GM19328 (cell line): ENCODE data around the gene TAAR2.
"Not testable (repeated sequence)": the region's sequence is repeated elsewhere in the genome, so short reads cannot be mapped to it uniquely, and the experiment has no call there.

ENCODE experiments used
- ATAC-seq: cut with Tn5 transposase; IDR thresholded peaks from one replicate; pipeline ENCODE4 v1.9.1; 2021; ENCODE audit warnings: mild to moderate bottlenecking, moderate library complexity; ENCODE audit not compliant: unreplicated experiment

TAAR2 gene

GRCh38 chr6:132624175-132624574, at the start of gene TAAR2:
TAAR2 (minus strand) TSS chr6:132624275; CDS start chr6:132624275, 0 bp downstream.
- no peak for ATAC-seq

DNA sequence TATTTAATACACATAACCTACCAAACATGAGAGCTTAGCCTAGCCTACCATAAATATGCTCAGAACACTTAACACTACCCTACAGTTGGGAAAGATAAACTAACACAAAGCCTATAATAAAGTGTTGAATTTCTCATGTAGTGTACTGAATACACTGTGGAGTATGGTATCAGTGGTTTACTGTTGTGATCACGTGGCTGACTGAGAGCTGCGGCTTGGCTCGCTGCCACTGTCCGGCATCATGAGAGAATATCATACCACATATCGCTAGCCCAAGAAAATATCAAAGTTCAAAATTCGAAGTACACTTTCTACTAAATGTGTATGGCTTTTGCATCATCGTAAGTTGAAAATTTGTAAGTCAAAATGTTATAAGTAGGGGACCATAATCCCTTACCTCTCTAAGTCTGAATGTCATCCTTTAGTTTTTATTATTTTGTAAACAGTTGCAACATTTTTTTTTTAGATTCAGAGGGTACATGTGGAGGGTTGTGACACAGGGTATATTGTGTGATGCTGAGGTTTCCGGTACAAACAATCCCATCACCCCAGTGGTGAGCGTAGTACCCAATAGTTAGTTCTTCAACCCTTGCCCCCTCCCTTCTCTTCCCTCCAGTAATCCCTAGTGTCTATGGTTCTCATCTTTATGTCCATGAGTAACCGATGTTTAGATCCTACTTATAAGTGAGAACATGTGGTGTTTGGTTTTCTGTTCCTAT, 49.5 kb upstream of the TAAR2 start:
- ATAC-seq, result no peak

- ATAC-seq, result no peak
Measured at GRCh38 chr6:132671295-132671694, 47.2 kb upstream of the TAAR2 start.

DNA sequence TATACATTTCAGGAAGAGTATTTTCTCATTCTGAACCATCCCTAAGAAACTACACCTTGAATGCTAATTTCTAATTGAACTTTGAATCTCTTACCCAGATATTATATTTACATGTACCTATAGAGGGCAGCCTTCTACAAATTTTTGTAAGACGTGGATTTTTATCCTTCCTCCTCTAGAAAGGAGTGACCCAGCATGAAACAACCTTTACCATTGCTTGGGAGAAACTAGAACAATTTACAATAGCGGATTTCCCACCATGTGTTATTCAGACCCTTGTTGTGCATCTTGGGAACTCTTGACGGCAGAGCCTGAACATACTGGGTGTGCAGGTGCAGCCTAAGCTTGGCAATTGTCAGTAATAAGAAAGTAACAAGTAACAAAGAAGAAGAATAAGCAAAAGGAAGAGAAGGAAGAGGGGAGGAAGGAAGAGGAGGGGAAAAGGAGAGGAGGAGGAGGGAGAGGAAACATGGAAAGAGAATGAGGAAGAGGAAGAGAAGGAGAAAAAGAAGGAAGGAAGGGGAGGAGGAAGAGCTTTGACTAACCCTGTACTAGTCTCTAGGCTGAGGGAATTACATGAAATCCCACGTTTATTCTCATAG, 45.7 kb upstream of the TAAR2 start:
- no peak for ATAC-seq

DNA sequence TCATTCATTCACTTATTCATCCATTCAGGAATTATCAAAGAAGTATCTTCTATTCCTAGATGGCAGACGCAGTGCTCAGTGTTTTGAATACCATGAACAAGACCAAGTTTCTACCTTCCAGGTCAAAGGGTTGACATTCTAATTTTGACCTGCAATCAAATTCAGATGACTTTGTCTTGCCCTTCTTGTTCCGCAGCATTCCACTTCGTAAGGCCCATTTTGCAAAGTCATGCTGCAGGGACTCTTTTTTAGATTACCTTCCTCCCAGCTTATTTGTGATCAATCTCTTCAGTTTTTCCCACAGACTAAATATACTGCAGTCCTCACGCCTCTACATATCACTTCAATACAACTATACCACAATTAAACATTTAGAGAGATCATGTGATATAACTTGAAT, 42.0 kb upstream of the TAAR2 start:
- no peak for ATAC-seq

DNA sequence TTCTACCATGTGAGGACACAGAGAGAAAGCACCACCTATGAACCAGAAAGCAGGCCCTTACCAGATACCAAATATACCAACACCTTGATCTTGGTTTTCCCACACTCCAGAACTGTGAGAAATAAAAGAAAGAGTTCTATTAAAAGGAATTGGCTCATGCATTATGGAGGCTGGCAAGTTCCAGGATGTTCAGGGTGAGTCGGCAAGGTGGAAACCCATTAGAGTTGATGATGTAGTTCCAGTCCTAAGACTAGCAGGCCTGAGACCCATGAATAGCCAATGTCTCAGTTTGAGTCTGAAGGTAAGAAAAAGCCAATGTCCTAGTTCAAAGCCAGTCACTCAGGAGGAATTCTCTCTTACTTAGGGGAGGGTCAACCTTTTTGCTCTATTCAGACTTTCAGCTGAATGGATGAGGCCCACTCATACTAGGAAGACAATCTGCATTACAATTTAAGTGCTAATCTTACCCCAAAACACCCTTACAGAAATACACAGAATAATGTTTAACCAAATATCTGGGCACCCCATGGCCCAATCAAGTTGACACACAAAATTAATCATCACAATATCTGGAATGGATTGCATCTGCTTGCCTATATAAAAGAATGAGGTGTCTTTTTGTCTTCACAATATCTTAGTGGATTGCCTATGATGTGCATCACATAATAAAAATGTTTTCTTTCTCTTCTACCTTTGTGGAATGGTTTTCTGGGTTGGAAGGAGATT, 40.4 kb upstream of the TAAR2 start:
- no peak for ATAC-seq

DNA sequence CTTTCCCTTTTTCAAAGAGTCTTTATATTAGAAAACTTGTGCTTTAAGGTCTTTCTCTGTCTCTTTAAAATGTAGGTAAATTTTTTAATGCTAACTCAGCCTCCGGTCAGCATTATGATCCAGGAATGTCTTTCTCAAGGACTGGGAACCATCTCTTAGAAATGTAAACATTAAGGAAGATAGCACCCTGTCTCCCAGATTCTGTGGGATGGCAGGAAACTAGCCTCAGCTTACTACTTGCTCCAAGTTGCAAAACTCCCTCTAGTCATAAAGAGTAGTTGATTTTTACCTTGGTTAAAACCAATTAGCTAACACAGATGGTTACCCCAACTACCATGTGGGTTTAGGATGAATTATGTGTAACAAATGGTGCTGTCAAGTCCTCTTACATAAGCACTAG, 39.6 kb upstream of the TAAR2 start:
- no peak for ATAC-seq

- ATAC-seq, result no peak
Measured at GRCh38 chr6:132661906-132662305, 37.8 kb upstream of the TAAR2 start.

- no peak for ATAC-seq
Measured at GRCh38 chr6:132659082-132659481, 35.0 kb upstream of the TAAR2 start, which contains the start of gene TAAR1. TAAR1 (minus strand) TSS chr6:132659182; CDS start chr6:132646003, 13,179 bp downstream.

- peak; percentile 50 for ATAC-seq
Measured at GRCh38 chr6:132651062-132651461, 27.0 kb upstream of the TAAR2 start.

DNA sequence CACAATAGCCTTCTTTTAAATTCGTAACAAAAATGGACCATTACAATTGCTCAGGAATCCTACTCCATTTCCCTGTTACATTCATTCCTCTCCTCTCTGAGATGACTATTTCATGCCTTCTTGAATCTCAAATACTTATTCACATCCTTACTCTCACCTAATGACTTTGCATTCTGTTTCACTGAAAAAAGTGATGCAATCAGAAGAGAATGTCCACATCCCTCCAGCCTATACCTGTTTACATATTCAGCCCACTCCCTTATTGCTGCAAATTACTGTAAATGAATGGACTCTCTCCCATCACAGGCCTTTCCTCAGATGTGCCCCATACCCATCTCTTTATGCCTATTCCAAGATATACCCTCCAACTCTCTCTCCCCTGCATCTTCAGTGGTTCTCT, 26.4 kb upstream of the TAAR2 start:
- ATAC-seq, result no peak

- no peak for ATAC-seq
Measured at GRCh38 chr6:132648828-132649227, 24.8 kb upstream of the TAAR2 start.

DNA sequence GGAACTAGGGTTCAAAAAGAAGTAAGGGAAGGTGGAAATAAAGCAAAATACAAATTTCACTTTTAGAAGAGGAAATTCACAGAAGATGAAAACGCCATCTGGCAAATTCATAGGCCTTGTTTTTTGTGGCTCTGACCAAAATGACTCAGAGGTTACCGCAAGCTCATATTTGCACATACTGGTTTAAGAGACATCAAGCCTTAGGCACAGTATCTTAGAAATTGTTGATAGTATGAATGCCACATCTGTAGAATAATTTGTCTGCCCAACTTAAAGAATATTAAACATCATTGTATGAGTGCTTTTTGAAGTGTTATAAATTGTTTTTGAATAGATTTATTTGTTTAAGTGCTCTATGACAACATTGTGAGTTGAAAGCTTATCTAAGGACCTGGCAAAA, 24.3 kb upstream of the TAAR2 start:
- ATAC-seq, result peak; percentile 68

GRCh38 chr6:132643547-132643946, 19.5 kb upstream of the TAAR2 start:
- no peak for ATAC-seq

DNA sequence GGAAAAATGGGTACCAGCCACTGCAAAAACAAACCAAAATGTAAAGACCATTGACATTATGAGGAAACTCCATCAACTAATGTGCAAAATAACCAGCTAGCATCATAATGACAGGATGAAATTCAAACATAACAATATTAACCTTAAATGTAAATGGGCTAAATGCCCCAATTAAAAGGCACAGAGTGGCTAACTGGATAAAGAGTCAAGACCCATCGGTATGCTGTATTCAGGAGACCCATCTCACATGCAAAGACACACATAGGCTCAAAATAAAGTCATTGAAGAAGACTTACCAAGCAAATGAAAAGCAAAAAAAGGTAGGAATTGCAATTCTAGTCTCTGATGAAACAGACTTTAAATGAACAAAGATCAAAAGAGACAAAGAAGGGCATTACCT, 13.1 kb upstream of the TAAR2 start:
- ATAC-seq, result not testable (repeated sequence)

DNA sequence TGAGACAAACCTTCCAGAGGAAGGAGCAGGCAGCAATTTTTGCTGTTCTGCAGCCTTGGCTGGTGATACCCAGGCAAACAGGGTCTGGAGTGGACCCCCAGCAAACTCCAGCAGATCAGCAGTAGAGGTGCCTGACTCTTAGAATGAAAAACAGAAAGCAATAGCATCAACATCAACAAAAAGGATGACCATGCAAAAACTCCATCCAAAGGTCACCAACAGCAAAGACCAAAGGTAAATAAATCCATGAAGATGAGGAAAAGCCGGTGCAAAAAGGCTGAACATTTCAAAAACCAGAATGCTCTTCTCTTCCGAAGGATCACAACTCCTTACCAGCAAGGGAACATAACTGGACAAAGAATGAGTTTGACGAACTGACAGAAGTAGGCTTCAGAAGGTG, 11.8 kb upstream of the TAAR2 start:
- not testable (repeated sequence) for ATAC-seq

DNA sequence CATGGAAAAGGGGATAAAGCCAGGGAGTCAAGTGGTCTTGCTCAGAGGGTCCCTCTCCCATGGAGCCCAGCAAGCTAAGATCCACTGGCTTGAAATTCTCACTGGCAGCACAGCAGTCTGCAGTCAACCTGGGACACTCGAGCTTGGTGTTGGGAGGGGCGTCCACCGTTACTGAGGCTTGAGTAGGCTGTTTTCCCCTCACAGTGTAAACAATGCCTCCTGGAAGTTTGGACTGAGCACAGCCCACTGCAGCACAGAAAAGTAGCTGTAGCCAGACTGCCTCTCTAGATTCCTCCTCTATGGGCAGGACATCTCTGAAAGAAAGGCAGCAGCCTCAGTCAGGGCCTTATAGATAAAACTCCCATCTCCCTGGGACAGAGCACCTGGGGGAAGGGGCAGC, 11.2 kb upstream of the TAAR2 start:
- not testable (repeated sequence) for ATAC-seq

- ATAC-seq, result no peak
Measured at GRCh38 chr6:132634796-132635195, 10.7 kb upstream of the TAAR2 start.

- no peak for ATAC-seq
Measured at GRCh38 chr6:132633362-132633761, 9.3 kb upstream of the TAAR2 start.

DNA sequence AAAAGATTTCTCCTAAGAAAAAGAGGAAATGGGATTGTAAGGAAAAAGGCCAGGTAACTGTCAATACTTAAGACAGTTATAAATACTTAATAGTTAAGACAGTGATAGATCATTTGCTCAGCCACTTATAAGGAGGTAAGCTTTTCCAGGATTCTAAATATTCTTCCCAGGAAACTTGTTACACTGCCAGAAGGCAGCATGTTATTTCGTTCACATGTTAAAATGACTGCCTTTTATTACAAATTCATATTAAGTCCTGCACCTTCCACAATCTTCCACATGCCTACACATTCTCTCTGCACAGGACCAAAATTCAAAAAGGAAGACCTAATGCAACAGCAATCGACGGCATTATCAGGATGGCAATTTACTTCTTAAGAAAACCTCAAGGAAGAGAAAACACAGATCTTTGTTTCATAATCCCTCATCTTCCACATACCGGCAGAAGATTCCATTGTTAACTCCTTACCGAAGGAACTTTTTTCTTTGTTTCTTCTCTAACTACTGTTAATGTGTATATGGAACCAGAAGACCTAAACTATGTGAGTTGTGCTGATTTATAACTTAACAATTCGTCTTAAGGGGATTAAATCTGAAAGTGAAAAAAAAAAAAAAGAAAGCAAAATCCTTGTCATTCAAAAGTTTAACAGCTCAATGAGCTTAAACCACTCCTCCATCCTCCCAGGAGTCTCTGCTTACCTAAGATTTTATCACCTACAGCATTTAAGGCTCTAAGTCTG, 799 bp downstream of the TAAR2 start:
- no peak for ATAC-seq

DNA sequence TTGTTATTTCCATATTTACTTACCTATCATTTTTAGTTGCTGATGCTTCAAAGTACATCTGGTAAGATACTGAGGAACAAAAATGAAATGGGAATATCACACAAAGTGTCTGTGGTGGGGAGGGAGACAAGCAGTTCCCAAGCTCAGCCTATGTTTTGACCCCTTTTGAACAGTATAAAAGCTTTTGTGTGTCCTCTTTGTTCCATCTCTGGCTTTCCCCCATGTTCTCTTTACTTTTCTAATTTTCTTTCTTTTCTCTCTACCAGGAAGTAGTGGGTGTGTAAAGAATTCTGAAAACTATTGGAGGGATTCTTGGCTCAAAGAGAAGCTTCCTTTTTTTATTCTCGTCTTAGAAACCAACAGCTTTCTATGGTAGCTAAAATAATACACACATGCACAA, 7.4 kb downstream of the TAAR2 start:
- ATAC-seq, result no peak
